GM18502 (cell line): ENCODE data around the gene RABGAP1L.
"Not testable (repeated sequence)": the region's sequence is repeated elsewhere in the genome, so short reads cannot be mapped to it uniquely, and the experiment has no call there.

Experiments
- ATAC-seq: cut with Tn5 transposase; IDR thresholded peaks from one replicate; pipeline ENCODE4 v1.9.1; 2021; ENCODE audit warnings: mild to moderate bottlenecking; ENCODE audit not compliant: unreplicated experiment, poor library complexity

RABGAP1L gene

DNA sequence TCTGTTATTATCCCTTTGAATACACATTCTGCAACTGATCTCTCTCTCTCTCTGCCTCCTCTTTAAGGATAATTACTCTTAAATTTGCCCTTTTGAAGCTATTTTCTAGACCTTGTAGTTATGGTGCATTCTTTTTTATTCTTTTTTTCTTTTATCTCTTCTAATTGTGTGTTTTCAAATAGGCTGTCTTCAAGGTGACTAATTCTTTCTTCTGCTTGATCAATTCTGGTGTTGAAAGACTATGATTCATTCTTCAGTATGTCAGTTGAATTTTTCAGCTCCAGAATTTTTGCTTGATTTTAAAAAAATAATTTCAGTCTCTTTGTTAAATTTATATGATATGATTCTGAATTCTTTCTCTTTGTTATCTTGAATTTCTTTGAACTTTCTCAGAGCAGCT lies 192.8 kb downstream of the RABGAP1L start:
- no peak for ATAC-seq

DNA sequence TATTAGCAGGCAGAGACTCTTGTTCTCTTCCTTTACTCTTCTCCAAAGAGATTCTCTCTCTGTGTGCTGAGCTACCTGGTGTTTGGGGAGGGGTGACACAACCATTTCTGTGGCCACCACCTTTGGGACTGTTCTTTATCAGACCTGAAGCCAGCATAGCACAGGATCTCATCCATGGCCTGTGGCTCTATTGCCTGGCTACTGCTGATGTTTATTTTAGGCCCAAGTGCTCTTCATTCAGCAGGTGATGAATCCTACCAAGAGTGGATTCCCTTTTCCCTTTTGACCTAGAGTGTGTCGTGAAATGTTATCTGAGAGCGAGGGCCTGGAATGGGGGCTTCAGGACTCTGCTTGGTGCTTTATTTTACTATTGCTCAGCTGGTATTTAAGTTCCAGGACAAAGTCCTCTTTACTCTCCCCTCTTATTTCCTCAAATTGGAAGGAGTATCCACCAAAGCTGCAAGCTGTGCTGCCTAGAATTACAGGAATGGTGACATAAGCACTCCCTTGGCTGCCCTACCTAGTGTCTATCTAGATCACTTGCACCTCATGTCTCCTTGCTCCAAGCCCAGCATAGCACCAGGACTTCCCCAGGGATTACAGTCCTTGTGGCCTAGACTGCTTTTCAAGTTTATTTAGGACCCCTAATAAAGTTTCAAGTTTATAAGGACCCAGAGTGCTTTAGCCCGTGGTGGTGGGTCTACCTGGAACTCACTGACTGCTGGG lies 193.7 kb downstream of the RABGAP1L start:
- no peak for ATAC-seq

DNA sequence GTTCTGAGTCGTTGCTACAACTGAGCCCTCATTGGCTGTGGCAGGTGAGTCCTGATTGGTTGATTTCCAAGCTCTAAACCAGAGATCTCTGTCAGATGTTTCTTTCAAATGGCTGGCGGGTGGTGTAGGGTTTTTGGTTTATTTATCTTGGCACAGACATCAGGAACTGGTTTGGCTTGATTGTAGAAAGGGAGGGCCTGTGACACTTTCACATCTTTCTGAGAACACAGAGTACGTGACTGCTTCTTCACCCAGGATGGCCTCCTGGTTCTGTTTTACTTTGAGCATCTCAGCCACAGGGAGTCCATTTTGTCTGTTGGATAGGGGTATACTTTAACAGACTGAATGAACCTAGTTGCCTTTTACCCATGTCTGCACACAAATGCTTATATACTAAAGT lies 199.0 kb downstream of the RABGAP1L start:
- no peak for ATAC-seq

DNA sequence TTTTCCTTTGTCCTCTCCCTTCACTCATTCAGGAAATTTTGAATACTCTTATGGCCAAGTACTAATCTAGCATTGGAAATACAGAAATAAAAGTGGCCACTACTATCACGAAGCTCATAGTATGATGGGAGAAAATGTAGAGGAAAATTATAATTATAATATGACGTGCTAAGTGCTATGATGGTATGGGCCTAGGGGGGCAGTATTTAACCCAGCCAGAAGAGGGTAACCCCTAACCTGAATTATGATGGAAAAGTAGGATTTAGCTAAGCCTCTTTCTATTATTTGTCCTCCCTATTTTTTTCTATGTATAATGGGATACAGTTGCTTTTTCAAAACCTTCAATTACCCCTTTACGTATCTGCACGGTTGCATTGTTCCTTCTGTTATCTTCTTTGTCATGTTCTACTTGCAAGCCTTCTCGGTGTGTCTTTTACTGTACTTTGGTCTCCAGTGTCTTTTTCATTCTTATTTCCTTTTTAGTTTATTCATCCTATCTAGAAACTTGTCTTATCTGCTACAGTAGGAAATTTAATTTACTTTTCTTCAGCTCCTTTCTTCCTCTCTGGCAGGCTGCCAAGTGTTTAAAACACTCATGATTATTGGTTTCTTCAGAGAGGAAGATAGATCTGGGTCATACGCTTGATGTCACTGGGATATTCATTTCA lies 199.6 kb downstream of the RABGAP1L start:
- ATAC-seq: no peak

DNA sequence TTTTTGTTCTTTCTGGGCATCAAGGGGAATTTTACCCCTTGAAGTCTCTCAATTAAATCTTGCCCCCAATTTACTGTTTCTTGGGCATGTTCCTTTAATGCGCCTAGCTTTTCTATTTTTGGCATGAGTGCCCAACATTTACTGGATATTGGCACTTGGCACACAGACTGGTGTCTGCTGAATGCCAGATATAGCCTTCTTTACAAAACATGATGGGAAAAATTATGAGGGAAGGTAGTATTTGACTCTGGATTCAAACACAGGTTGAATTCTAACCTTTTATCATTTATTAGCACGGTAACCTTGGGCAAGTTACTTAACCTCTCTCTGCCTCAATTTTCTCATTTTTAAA lies 200.1 kb downstream of the RABGAP1L start:
- ATAC-seq: no peak

- no peak for ATAC-seq
Observed at GRCh38 chr1:174364996-174365736, 205.8 kb downstream of the RABGAP1L start.

GRCh38 chr1:174366946-174367345 lies 207.6 kb downstream of the RABGAP1L start:
- ATAC-seq: no peak

DNA sequence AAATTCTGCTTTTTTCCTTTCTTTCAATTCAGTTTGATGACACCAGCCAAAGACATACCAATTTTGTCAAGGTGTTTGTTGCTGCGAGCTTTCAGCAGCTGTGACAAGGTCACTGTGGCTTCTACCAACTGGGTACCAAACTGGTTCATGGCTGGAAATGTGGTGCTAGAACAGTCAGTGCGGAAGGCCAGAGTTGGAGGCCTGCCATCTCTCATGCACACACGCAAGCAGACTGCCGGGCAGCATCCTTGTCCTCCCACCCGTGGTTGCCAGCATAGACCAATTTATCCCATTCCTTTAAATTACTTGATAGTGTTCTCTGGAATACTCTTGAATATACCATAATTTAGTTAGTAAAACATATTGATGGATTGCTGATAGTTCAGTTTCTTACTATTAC lies 208.6 kb downstream of the RABGAP1L start:
- ATAC-seq: no peak

- no peak for ATAC-seq
Observed at GRCh38 chr1:174376030-174376429, 216.7 kb downstream of the RABGAP1L start.

DNA sequence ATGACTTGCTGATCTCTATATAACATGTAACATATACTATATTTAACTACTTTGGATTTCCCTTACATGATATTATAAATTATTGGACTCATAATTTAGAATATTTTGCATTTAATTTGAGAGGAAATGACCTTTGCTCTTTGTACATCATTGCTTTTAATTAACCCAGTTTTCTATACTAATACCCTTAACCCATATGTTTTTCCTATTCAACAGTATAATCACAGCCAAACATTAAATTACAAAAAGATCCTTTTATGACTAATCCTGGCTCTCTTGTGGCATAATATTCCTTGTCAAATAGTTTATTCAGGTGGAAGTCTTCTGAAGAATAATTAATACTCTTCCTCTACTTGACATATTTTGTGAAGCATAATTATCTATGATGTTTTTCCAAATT lies 232.4 kb downstream of the RABGAP1L start:
- no peak for ATAC-seq

DNA sequence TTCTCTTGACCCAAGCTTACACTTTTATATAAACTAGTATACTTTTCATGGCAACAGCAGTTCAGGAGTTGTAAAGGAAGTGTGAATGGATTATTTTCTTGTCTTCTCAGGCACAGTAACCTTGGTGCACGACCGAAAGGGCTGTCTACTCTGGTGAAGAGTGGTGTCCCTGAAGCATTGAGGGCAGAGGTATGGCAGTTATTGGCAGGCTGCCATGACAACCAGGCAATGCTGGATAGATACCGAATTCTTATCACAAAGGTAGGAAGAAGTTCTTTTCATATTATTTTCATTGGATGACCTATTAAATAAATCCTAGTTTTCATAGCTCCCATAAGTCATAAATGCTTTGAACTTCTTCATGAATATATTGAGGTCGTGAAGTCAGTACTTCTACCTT lies 234.6 kb downstream of the RABGAP1L start:
- ATAC-seq: no peak

- no peak for ATAC-seq
Observed at GRCh38 chr1:174397261-174397660, 237.9 kb downstream of the RABGAP1L start.

DNA sequence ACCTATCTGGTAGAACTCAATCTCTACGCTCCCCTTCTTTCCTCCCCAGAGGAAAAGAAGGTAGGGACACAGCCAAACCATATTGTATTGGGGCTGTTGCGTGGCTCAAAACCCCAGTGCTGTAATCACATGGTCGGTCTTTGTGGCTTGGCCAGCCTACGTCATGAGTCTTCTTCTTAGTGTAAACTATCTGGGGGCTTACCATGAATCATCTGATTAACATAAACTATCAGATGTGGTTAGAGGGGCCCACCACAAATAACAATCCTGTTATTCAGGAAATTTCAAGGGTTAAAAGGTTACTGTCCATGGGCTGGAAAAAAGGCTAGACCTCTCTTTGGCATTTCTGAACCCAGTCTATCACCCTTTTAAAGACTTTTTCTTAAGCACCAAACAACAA lies 238.9 kb downstream of the RABGAP1L start:
- no peak for ATAC-seq

GRCh38 chr1:174399211-174399610 lies 239.9 kb downstream of the RABGAP1L start:
- no peak for ATAC-seq

- ATAC-seq: no peak
Observed at GRCh38 chr1:174401075-174401474, 241.8 kb downstream of the RABGAP1L start.

GRCh38 chr1:174405219-174405618 lies 245.9 kb downstream of the RABGAP1L start:
- ATAC-seq: no peak

DNA sequence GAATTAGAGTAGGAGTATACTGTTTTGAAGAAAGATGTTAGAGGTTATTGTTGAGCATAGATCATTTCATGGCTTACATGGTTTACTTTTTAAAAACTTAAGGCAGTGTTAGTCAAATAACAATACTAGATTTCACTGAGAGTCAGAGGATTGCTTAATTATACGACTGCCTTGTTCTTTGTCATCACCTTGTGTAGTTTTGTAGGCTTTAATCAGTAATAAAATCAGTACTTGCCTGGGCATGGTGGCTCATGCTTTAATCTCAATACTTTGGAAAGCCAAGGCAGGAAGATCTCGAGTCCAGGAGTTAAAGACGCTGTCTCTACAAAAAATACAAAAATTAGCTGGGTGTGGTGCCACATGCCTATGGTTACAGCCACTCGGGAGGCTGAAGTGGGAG lies 247.1 kb downstream of the RABGAP1L start:
- ATAC-seq: no peak

GRCh38 chr1:174407665-174408064 lies 248.3 kb downstream of the RABGAP1L start:
- ATAC-seq: no peak

- ATAC-seq: no peak
Observed at GRCh38 chr1:174408146-174408545, 248.8 kb downstream of the RABGAP1L start.

GRCh38 chr1:174409801-174410200 lies 250.5 kb downstream of the RABGAP1L start:
- ATAC-seq: not testable (repeated sequence)

GRCh38 chr1:174413632-174414031 lies 254.3 kb downstream of the RABGAP1L start:
- ATAC-seq: no peak
